PC-3 (cell line): ENCODE data around the gene TPCN2.

Source experiments
- EZH2 ChIP-seq: fragments of 300-600 bp; sonication (generic); IDR thresholded peaks from one replicate; pipeline ENCODE4 v1.6.1; 2017; ENCODE audit warnings: antibody characterized with exemption, mild to moderate bottlenecking, low read length; ENCODE audit not compliant: unreplicated experiment
- EZH2phosphoT487 ChIP-seq: fragments of 300-600 bp; sonication (generic); IDR thresholded peaks from 2 replicates; pipeline ENCODE4 v1.6.1; 2018; ENCODE audit warnings: mild to moderate bottlenecking, antibody characterized with exemption, low read length, borderline replicate concordance
- TF ChIP-seq, protein P1 (sequence below): fragments of 300-600 bp; sonication (generic); conservative IDR thresholded peaks from 2 replicates; pipeline ENCODE4 v1.5.1; 2017; ENCODE audit warnings: antibody characterized with exemption, low read depth, mild to moderate bottlenecking, low read length

GRCh38 chr11:69158301-69159149 is 109.8 kb downstream of the TPCN2 start:
- TF ChIP-seq, protein P1, sequence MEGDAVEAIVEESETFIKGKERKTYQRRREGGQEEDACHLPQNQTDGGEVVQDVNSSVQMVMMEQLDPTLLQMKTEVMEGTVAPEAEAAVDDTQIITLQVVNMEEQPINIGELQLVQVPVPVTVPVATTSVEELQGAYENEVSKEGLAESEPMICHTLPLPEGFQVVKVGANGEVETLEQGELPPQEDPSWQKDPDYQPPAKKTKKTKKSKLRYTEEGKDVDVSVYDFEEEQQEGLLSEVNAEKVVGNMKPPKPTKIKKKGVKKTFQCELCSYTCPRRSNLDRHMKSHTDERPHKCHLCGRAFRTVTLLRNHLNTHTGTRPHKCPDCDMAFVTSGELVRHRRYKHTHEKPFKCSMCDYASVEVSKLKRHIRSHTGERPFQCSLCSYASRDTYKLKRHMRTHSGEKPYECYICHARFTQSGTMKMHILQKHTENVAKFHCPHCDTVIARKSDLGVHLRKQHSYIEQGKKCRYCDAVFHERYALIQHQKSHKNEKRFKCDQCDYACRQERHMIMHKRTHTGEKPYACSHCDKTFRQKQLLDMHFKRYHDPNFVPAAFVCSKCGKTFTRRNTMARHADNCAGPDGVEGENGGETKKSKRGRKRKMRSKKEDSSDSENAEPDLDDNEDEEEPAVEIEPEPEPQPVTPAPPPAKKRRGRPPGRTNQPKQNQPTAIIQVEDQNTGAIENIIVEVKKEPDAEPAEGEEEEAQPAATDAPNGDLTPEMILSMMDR = no peak
- TF ChIP-seq EZH2phosphoT487 = no peak
- TF ChIP-seq EZH2 = no peak
